ENCODE results near the gene PSTPIP2.

- TF ChIP-seq MAX (CRISPR knock-in tag; IDR thresholded peaks at IDR 0.05): no peak
- no peak for TF ChIP-seq ZNF396 (CRISPR knock-in tag; IDR thresholded peaks at IDR 0.05; ENCODE audit: borderline replicate concordance)
- no peak for TF ChIP-seq ZNF425 (CRISPR knock-in tag; conservative IDR thresholded peaks at IDR 0.05)
- no peak for TF ChIP-seq CREM (CRISPR knock-in tag; IDR thresholded peaks at IDR 0.05)
- TF ChIP-seq CTCF (IDR thresholded peaks at IDR 0.05): no peak
- TF ChIP-seq E2F4 (CRISPR knock-in tag; IDR thresholded peaks at IDR 0.05; ENCODE audit: borderline replicate concordance, low read depth): no peak
Measured at GRCh38 chr18:46034230-46034629, 37.8 kb downstream of the PSTPIP2 start.
